GM21360 (cell line): ENCODE data around the gene NOVA2.

Experiments used
- ATAC-seq: cut with Tn5 transposase; IDR thresholded peaks from one replicate; pipeline ENCODE4 v1.9.1; 2021; ENCODE audit warnings: mild to moderate bottlenecking, moderate library complexity; ENCODE audit not compliant: unreplicated experiment

NOVA2 gene

DNA sequence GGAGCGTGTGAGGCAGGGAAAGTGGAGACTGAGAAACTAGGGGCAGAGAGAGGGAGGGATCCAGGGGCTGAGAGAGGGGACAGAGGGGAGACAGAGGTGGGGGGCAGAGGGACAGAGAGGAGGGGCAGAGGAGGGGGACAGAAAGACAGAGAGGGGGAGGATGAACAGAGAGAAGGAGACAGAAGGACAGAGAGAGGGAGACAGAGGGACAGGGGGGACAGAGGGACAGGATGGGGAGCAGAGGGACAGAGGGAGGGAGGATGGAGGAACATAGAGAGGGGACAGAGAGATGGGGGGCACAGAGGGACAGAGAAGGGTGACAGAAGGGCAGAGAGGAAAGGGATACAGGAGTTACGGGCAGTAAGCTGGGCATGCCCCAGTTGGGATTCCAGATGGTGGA is 44.4 kb downstream of the NOVA2 start:
- no peak for ATAC-seq

DNA sequence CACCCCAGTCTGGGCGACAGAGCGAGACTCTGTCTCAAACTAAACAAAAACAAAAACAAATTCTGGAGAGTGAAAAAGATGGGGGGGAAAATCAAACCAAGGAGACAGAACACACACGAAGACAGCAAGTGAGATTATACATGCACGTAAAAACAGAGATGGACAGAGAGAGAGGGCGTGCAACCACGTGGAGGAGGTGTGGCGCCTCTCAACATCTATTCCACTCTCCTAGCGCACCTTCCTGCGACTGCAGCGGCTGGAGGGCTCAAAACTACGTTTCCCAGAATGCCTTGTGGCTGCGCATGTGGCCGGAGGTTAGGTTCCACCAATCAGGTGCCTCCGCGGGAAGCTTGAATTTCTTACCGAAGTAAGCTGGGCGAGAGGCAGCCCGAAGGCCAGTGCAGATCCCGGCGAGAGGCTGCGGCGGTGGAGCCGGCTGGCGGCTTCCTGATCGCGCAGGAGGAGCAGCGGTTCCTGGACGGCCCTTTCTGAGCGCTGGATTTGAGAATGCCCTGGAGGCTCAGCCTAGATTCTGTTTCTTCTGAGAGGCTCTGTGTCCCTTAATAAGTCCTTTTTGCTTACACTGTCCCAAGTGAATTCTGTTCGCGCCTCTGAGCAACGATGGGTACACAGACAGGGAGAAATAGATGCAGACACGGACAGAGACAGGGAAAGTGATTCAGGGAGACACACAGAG is 46.0 kb downstream of the NOVA2 start:
- ATAC-seq: no peak

GRCh38 chr19:45924891-45925447 is 48.7 kb downstream of the NOVA2 start:
- no peak for ATAC-seq

DNA sequence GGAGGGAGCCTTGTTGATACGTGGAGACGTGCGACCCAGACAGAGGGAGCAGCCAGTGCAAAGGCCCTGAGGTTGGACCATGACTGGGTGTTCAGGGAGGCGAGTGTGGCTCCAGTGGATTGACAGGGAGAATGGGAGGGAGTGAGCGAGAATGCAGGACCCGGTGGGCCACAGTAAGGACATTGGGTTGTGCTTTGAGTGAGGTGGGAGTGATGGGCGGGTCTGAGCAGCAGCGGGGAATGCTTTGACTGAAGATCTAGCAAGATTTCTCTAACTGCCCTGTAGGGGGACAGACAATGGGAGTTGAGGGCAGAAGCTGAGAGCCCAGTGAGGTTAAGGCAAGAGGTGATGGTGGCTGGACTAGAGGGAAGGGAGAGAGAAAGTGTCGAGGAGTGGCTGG is 51.4 kb downstream of the NOVA2 start:
- ATAC-seq: no peak

- no peak for ATAC-seq
These were observed 53.2 kb downstream of the NOVA2 start for GRCh38 chr19:45920458-45920857.

DNA sequence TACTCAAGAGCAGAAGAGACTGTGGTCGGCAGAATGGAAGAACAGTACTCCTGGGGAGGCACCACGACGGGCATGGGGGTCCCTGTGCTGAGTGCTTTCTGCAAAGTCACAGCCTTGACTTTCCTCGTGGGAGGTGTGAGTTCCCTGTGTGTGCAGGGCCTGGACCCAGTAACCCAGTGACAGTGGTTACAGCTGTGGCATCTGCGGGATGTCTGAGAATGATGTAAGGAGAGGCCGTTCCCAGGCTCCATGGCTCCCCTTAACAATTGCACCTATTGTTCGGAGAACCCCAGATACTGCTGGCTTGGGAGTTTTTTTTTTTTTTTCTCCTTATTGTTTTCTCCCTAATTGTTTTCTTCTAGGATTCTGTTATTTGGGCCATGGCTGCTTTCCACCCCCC is 54.0 kb downstream of the NOVA2 start:
- no peak for ATAC-seq

- no peak for ATAC-seq
These were observed 54.9 kb downstream of the NOVA2 start for GRCh38 chr19:45918721-45919120.

- ATAC-seq: no peak
These were observed 56.1 kb downstream of the NOVA2 start for GRCh38 chr19:45917421-45918091.

GRCh38 chr19:45913874-45914830 is 59.5 kb downstream of the NOVA2 start, which contains the start of gene NANOS2:
NANOS2 (minus strand) TSS chr19:45914778; CDS start chr19:45914693, 85 bp downstream.
- ATAC-seq: no peak

- no peak for ATAC-seq
These were observed 62.4 kb downstream of the NOVA2 start for GRCh38 chr19:45911291-45911690.

DNA sequence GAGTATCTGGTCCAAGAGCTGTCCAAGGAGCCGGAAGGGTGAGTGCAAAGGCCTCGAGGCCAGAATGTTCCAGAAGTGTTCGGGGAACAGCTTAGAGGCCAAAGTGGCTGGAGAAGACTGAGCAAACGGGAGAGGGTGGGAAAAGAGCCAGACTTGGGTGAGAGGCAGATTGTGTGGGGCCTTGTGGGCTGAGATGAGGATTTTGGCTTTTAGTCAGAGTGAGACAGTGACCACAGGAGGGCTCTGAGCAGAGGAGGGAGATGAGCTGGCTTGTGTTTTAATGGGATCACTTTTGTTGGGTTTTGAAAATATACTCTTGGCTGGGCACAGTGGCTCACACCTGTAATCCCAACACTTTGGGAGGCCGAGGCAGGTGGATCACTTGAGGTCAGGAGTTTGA is 64.7 kb downstream of the NOVA2 start:
- ATAC-seq: no peak

DNA sequence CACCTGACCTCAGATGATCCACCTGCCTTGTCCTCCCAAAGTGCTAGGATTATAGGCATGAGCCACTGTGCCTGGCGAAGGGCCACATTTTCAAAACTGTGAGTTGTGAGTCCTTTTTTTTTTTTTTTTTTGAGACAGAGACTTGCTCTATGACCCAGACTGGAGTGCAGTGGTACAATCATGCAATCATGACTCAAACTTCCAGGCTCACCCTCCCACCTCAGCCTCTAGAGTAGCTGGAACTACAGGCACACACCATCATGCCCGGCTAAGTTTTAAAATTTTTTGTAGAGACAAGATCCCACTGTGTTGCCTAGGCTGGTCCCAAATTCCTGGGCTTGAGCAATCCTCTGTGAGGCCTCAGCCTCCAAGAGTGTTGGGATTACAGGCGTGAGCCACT is 67.4 kb downstream of the NOVA2 start:
- ATAC-seq: no peak

DNA sequence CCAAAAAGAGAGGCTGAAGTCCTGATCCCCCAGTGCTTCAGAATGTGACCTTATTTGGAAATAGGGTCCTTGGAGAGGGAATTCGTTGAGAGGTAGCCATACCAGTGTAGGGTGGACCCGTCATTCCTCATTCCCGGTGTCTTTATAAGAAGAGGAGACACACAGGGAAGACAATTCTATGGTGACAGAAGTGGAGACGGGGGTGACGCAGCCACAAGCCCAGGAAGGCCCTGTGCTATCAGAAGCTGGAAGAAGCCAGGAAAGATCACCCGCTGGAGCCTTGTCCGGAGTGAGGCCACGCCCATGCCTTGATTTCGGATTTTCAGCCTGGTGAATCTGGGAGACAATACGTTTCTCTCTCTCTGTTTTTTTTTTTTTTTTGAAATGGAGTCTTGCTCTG is 68.7 kb downstream of the NOVA2 start:
- no peak for ATAC-seq

DNA sequence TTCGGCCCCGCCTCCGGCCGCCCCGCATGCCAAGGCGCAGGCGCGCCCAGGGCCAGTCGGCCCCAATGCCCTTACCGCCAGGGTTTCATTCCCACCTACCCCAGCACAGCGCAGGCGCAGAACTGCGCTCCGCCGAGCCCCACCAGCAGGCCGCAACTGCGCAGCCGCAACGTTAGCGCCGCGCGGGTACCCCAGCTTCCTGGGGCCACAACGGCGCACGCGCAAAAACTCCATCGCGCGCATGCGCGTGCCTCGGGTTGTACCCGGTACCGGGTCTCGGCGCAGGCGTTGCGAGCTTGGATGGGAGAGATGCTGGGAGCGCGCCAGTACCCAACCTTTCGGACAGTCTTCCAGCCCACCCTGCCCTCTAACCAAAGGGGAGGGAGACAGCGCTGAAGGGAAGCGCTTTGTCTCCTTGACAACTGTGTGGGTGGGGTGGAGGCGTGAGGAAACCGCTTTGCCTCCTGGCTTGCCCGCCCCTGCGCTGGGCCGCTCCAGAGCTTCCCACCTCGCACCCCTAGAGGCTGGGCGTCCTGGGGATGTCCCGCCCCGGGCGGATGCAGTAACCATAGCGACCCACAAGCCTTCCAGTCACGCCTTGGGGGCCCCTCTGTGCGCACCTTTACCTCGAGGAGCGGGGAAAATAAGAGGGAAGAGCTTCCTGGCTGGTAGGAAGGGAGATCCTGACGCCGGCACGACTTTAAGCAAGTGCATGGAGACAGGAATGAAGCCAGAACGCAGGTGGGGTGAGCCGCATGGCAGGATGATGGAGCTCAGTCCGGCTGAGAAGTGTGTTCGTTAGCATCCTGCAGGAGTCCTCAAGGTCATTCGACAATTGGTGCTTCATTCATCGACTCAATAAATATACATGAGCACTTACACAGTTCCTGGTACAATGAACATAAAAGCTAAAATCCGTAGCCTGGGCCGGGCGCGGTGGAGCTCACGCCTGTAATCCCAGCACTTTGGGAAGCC is 70.7 kb downstream of the NOVA2 start:
- ATAC-seq: peak; percentile 83

GRCh38 chr19:45901912-45902650 is 71.6 kb downstream of the NOVA2 start, which contains the start of gene MYPOP:
MYPOP (minus strand) TSS chr19:45902613; CDS start chr19:45901773, 840 bp downstream.
- ATAC-seq: no peak

GRCh38 chr19:45901432-45901911 is 72.2 kb downstream of the NOVA2 start:
- ATAC-seq: no peak

GRCh38 chr19:45900738-45901431 is 72.8 kb downstream of the NOVA2 start:
- ATAC-seq: no peak

DNA sequence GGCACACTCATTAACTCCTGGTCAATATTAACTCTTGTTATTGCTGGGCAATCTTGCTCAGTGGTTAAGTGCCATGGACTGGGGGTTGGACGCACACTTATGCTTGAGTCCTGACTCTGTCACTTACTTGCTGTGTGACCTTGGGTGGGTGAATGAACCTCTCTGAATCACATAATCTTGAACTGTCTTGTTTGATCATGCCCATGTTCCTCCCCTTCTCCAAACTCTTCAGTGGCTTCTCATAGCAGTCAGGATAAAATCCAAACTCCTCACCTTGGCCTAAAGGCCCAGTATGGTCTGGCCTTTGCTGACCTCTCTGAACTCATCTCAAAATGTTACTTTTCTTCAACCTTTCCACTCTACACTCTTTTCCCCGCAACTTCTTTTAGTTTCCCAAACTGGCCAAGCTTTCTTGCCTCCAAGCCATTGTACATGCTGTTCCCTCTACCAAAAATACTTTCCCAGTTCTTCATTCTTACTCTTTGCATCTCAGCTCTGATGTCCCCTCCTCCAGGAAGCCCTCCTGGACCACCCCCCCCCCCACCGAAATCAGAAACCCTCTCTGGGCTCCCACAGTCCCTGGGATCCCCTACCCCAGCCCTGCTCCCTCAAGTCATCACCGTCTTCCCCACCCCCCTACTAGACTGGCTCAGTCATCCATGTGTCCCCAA is 73.6 kb downstream of the NOVA2 start:
- ATAC-seq: no peak
